ENCODE measurements around the gene LITAF. TPM values are rescaled to one million over a fixed set of nuclear protein-coding genes. Genes with fewer than 3 reads are reported as not detected.
"Not testable (repeated sequence)": the region's sequence is repeated elsewhere in the genome, so short reads cannot be mapped to it uniquely, and the experiment has no call there.

The LITAF gene
- total RNA-seq, 1 experiment from 2014 or later, result 29.8 TPM

GRCh38 chr16:11621539-11621919, 34.8 kb upstream of the LITAF start:
- DNase-seq (ENCODE audit: low read depth), result no peak

GRCh38 chr16:11620243-11621003, 33.7 kb upstream of the LITAF start:
- DNase-seq (ENCODE audit: low read depth), result no peak

GRCh38 chr16:11619327-11619851, 32.7 kb upstream of the LITAF start:
- DNase-seq (ENCODE audit: low read depth), result no peak

GRCh38 chr16:11618107-11618717, 31.5 kb upstream of the LITAF start:
- no peak for DNase-seq (ENCODE audit: low read depth)

GRCh38 chr16:11615748-11616447, 29.2 kb upstream of the LITAF start:
- no peak for DNase-seq (ENCODE audit: low read depth)

- no peak for DNase-seq (ENCODE audit: low read depth)
Observed at GRCh38 chr16:11614587-11615175, 28.0 kb upstream of the LITAF start.

GRCh38 chr16:11613381-11614303, 26.9 kb upstream of the LITAF start:
- no peak for DNase-seq (ENCODE audit: low read depth)

GRCh38 chr16:11612665-11613025, 25.9 kb upstream of the LITAF start:
- DNase-seq (ENCODE audit: low read depth), result no peak

- DNase-seq (ENCODE audit: low read depth), result no peak
Observed at GRCh38 chr16:11611871-11612664, 25.3 kb upstream of the LITAF start.

- no peak for DNase-seq (ENCODE audit: low read depth)
Observed at GRCh38 chr16:11610580-11610979, 23.9 kb upstream of the LITAF start.

GRCh38 chr16:11610121-11610505, 23.4 kb upstream of the LITAF start:
- no peak for DNase-seq (ENCODE audit: low read depth)

GRCh38 chr16:11609474-11610120, 22.9 kb upstream of the LITAF start:
- no peak for DNase-seq (ENCODE audit: low read depth)

GRCh38 chr16:11605891-11606290, 19.2 kb upstream of the LITAF start:
- no peak for DNase-seq (ENCODE audit: low read depth)

- no peak for DNase-seq (ENCODE audit: low read depth)
Observed at GRCh38 chr16:11605564-11605886, 18.8 kb upstream of the LITAF start.

- no peak for DNase-seq (ENCODE audit: low read depth)
Observed at GRCh38 chr16:11604783-11605563, 18.3 kb upstream of the LITAF start.

GRCh38 chr16:11604296-11604695, 17.6 kb upstream of the LITAF start:
- DNase-seq (ENCODE audit: low read depth), result not testable (repeated sequence)

- DNase-seq (ENCODE audit: low read depth), result no peak
Observed at GRCh38 chr16:11603331-11603750, 16.6 kb upstream of the LITAF start.

- no peak for DNase-seq (ENCODE audit: low read depth)
Observed at GRCh38 chr16:11602321-11602720, 15.6 kb upstream of the LITAF start.

GRCh38 chr16:11601911-11602310, 15.2 kb upstream of the LITAF start:
- no peak for DNase-seq (ENCODE audit: low read depth)
